NT2/D1 (cell line): ENCODE results near the gene LSM3.

Source experiments
- DNase-seq: peaks from one replicate; pipeline ENCODE4 v3.0.0-alpha.2; 2011; ENCODE audit warnings: low read depth, low spot score
- H3K27me3 ChIP-seq: 2 replicates; pipeline ENCODE4 v1.6.0; 2011; ENCODE audit warnings: mild to moderate bottlenecking; ENCODE audit not compliant: insufficient read length, insufficient read depth
- H3K36me3 ChIP-seq: 2 replicates; pipeline ENCODE4 v1.6.1; 2011; ENCODE audit warnings: mild to moderate bottlenecking, low read length, mixed read lengths; ENCODE audit not compliant: insufficient read depth, insufficient read length
- H3K4me1 ChIP-seq: 2 replicates; pipeline ENCODE4 v1.5.1; 2011; ENCODE audit not compliant: insufficient read depth, insufficient read length
- H3K4me3 ChIP-seq: 2 replicates; pipeline ENCODE4 v1.5.1; 2011; ENCODE audit warnings: low read depth; ENCODE audit not compliant: insufficient read length
- H3K9ac ChIP-seq: 2 replicates; pipeline ENCODE4 v1.6.0; 2011; ENCODE audit warnings: low read depth; ENCODE audit not compliant: insufficient read length
- H3K9me3 ChIP-seq: 2 replicates; pipeline ENCODE4 v1.5.1; 2011; ENCODE audit warnings: mild to moderate bottlenecking, low read length; ENCODE audit not compliant: insufficient read depth
- SUZ12 ChIP-seq: IDR thresholded peaks from 2 replicates; pipeline ENCODE4 v1.6.1; 2011; ENCODE audit not compliant: insufficient read length, insufficient read depth; ENCODE audit errors: extremely low read depth
- YY1 ChIP-seq: IDR thresholded peaks from 2 replicates; pipeline ENCODE4 v1.6.1; 2011; ENCODE audit not compliant: insufficient read length, insufficient read depth
- ZNF274 ChIP-seq: IDR thresholded peaks from 2 replicates; pipeline ENCODE4 v1.6.1; 2011; ENCODE audit warnings: mild to moderate bottlenecking, low read depth, low read length

Gene LSM3

GRCh38 chr3:14186854-14187458, 8.3 kb downstream of the LSM3 start:
- Histone ChIP-seq H3K4me3 (no peak overlapping the region), H3K36me3 (peaks cover 62% of the 10 kb centered on the region), H3K27me3 (no peaks in the 10 kb centered on the region), H3K9ac (no peak overlapping the region), H3K4me1 (no peaks in the 10 kb centered on the region), H3K9me3 (no peaks in the 10 kb centered on the region)
- TF ChIP-seq SUZ12 (no peak), YY1 (no peak), ZNF274 (no peak)
- DNase-seq = no peak

- TF ChIP-seq ZNF274 (no peak), SUZ12 (no peak), YY1 (no peak)
- no peak overlapping the region for H3K9ac ChIP-seq
- no peaks in the 10 kb centered on the region for H3K9me3 ChIP-seq
- H3K4me3 ChIP-seq = no peak overlapping the region
- H3K36me3 ChIP-seq = peaks cover 49% of the 10 kb centered on the region
- DNase-seq = no peak
- no peaks in the 10 kb centered on the region for H3K27me3 ChIP-seq
- H3K4me1 ChIP-seq = no peaks in the 10 kb centered on the region
Observed at GRCh38 chr3:14188041-14188754, 9.6 kb downstream of the LSM3 start.

- DNase-seq = no peak
- Histone ChIP-seq H3K4me1 (no peaks in the 10 kb centered on the region), H3K27me3 (no peaks in the 10 kb centered on the region), H3K36me3 (peaks cover 52% of the 10 kb centered on the region), H3K9me3 (no peaks in the 10 kb centered on the region), H3K4me3 (no peak overlapping the region), H3K9ac (no peak overlapping the region)
- no peak for TF ChIP-seq SUZ12
- TF ChIP-seq ZNF274 = no peak
- TF ChIP-seq YY1 = no peak
Observed at GRCh38 chr3:14194865-14195264, 16.2 kb downstream of the LSM3 start.

DNA sequence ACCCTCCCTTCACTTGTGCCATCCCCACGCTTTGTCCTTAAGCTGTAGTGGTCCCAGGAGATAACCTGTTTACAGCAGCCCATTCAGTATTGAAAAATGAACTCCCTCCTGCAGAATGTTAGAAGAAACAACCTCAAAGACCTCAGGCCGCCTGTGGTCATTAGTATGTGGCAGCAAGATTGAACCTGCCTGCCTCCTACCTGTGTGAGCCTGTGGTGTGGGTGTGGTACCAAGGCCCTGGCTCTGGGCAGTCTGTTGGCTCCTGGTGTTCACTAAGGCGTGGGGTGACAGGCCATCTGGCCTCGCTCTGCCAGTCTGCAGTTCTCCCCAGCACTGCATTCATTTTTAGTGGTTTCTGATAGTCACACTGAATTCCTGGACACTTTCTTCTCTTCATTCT, 21.0 kb downstream of the LSM3 start:
- H3K9me3 ChIP-seq = no peaks in the 10 kb centered on the region
- peaks cover 3% of the 10 kb centered on the region for H3K4me1 ChIP-seq
- TF ChIP-seq YY1 = no peak
- DNase-seq = no peak
- no peak overlapping the region for H3K9ac ChIP-seq
- no peak overlapping the region for H3K4me3 ChIP-seq
- no peaks in the 10 kb centered on the region for H3K27me3 ChIP-seq
- H3K36me3 ChIP-seq = peaks cover 53% of the 10 kb centered on the region

GRCh38 chr3:14200276-14200675, 21.7 kb downstream of the LSM3 start:
- H3K9me3 ChIP-seq = no peaks in the 10 kb centered on the region
- no peak overlapping the region for H3K9ac ChIP-seq
- TF ChIP-seq ZNF274 (no peak), SUZ12 (no peak), YY1 (no peak)
- no peak overlapping the region for H3K4me3 ChIP-seq
- no peak for DNase-seq
- H3K36me3 ChIP-seq = peaks cover 48% of the 10 kb centered on the region
- no peaks in the 10 kb centered on the region for H3K27me3 ChIP-seq
- H3K4me1 ChIP-seq = peaks cover 3% of the 10 kb centered on the region

GRCh38 chr3:14200841-14201240, 22.2 kb downstream of the LSM3 start:
- DNase-seq = no peak
- Histone ChIP-seq H3K27me3 (no peaks in the 10 kb centered on the region), H3K9ac (no peak overlapping the region), H3K4me1 (peaks cover 3% of the 10 kb centered on the region), H3K4me3 (no peak overlapping the region), H3K9me3 (no peaks in the 10 kb centered on the region), H3K36me3 (peaks cover 44% of the 10 kb centered on the region)
- TF ChIP-seq YY1 (no peak), ZNF274 (no peak), SUZ12 (no peak)

DNA sequence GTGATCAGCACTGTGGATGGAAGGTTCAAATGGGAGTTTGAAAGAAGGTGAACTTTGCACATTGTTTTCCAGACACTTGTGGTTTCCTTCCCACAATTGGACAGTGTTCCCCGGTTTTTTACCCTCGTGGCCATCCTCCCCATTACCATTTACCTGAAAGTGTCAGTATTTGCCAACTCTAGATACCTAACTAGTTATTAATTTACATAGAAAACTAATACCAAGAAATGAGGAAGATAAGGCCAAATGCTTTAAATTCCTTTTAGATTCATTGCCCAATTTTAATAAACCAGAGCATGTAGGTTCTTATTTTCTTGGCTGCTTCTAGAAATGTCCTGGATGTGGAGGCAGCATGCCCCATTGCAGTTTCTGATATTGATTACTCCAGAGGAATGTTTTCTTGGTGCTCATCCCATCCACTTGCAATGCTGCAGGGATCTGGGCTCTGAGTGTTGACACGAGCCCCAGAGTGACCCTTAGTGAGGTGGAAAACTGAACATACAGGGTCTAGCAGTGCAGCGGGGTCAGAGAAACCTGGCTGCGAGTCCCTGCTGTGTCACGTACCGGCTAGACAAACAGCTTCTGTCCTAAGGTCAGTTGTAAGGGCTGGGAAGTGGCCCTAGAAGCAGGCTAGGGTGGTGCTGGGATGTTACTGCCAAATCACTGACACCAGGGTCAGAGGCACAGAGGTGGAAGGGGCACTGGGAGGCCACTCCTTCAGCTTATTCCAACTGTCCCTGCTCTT, 23.5 kb downstream of the LSM3 start:
- peaks cover 3% of the 10 kb centered on the region for H3K4me1 ChIP-seq
- H3K9me3 ChIP-seq = no peaks in the 10 kb centered on the region
- no peak for DNase-seq
- no peak overlapping the region for H3K9ac ChIP-seq
- H3K4me3 ChIP-seq = no peak overlapping the region
- H3K36me3 ChIP-seq = peaks cover 33% of the 10 kb centered on the region
- no peak for TF ChIP-seq SUZ12
- no peaks in the 10 kb centered on the region for H3K27me3 ChIP-seq
